Esophagus muscularis mucosa (tissue), 4 donors: ENCODE results near the gene PTGER1. TPM values are rescaled to one million over a fixed set of nuclear protein-coding genes. Genes with fewer than 3 reads are reported as not detected.

Experiments used
- DNase-seq: peaks from one replicate; pipeline ENCODE4 v3.0.0-alpha.2; 2017; ENCODE audit errors: extremely low spot score
- H3K27ac ChIP-seq, 4 donors: fragments of 200-600 bp; sonication (generic); replicated peaks in 1 of 4; 1 replicate in 3 of 4; 2 replicates in 1 of 4; pipeline ENCODE4 v1.5.1; 2016 to 2019; ENCODE audit warnings: mild to moderate bottlenecking in 1 of 4
- H3K27me3 ChIP-seq, 4 donors: fragments of 200-600 bp; sonication (generic); one replicate each; pipeline versions ENCODE4 v1.5.1 to v1.6.0; 2016 to 2019
- H3K36me3 ChIP-seq, 4 donors: fragments of 200-600 bp; sonication (generic); one replicate each; pipeline ENCODE4 v1.5.1; 2016 to 2019
- H3K4me1 ChIP-seq, 4 donors: fragments of 200-600 bp; sonication (generic); one replicate each; pipeline ENCODE4 v1.5.1; 2016 to 2019
- H3K4me3 ChIP-seq, 4 donors: fragments of 200-600 bp; sonication (generic); 1 replicate in 2 of 4; 2 replicates in 2 of 4; pipeline ENCODE4 v1.5.1; 2016 to 2019; ENCODE audit warnings: mild to moderate bottlenecking in 4 of 4, moderate library complexity in 1 of 4
- H3K9me3 ChIP-seq, 4 donors: fragments of 200-600 bp; sonication (generic); 1 replicate in 3 of 4; 2 replicates in 1 of 4; pipeline ENCODE4 v1.5.1; 2016 to 2019
- CTCF ChIP-seq, 3 experiments: fragments of 200-600 bp in 2 of 3; fragments of 450-650 bp in 1 of 3; sonication (generic) in 2 of 3; IDR thresholded peaks; one replicate each; pipeline ENCODE4 v1.5.1; 2017 to 2019; ENCODE audit warnings: antibody characterized with exemption in 3 of 3, mild to moderate bottlenecking in 2 of 3, moderate library complexity in 1 of 3
- EP300 ChIP-seq: sonication (generic); formaldehyde crosslinking; IDR thresholded peaks from one replicate; pipeline ENCODE4 v1.6.1; 2017; ENCODE audit warnings: antibody characterized with exemption
- POLR2A ChIP-seq: fragments of 450-650 bp; IDR thresholded peaks from one replicate; pipeline ENCODE4 v1.6.1; 2017; ENCODE audit warnings: antibody characterized with exemption, moderate library complexity, mild to moderate bottlenecking, low read depth
- POLR2AphosphoS5 ChIP-seq, 2 donors: sonication (generic); formaldehyde crosslinking; IDR thresholded peaks; one replicate each; pipeline ENCODE4 v1.6.1; 2017; ENCODE audit warnings: antibody characterized with exemption in 2 of 2
- WGBS: methylation state at CpG from one replicate; pipeline ENCODE4 v1.1.5; 2018; 5-methylcytosine and 5-hydroxymethylcytosine counted together
- intact Hi-C: fragments of 100-400 bp; cut with DNase I; formaldehyde crosslinking; loops from one replicate; pipeline ENCODE4 v1.15.1; 2023
- total RNA-seq, 4 donors: library from RNA; depleted of rRNA; stranded (reverse); fragments of >200 nt; gene quantifications; one replicate each; pipeline versions ENCODE4 v1.1.0 to v1.2.1, GENCODE V29; 2016

The PTGER1 gene
- total RNA-seq, 4 donors from 2014 or later: 0.80 to 1.8 (median 1.3) TPM; not detected in 1

- H3K9me3 ChIP-seq: no peaks in the 10 kb centered on the region
- no peak for TF ChIP-seq EP300
- no peak for TF ChIP-seq POLR2A
- TF ChIP-seq POLR2AphosphoS5 (IDR thresholded peaks at IDR 0.05): no peak
- peak in 1 of 3 experiments; percentile 9 for TF ChIP-seq CTCF (IDR thresholded peaks at IDR 0.05)
- peaks cover 38 to 61% (median 54%) of the 10 kb centered on the region in 4 donors for H3K4me1 ChIP-seq
- 8% methylated on average over 28 of the region's 85 CpGs for WGBS
- intact Hi-C loops: loop anchor here (2.0 to 5.0 kb wide), 2 partner anchors 14 to 39 kb away; partner anchors contain the start of gene DDX39A
- H3K27ac ChIP-seq: peak within 1 kb of the TSS; percentile 87 to 94 (median 90)
- H3K27me3 ChIP-seq: no peaks in the 10 kb centered on the region
- peak within 1 kb of the TSS; percentile 78 to 97 (median 92) for H3K4me3 ChIP-seq
- peaks cover 0 to 15% (median 6%) of the 10 kb centered on the region in 4 donors for H3K36me3 ChIP-seq
- no peak for DNase-seq
These were observed 42.2 kb downstream of the PTGER1 start, which contains the start of gene PKN1 for GRCh38 chr19:14432791-14433553. Gene PKN1, plus strand, starts transcription at chr19:14433306. Its CDS starts 216 bp downstream, at chr19:14433522.

GRCh38 chr19:14430712-14431111 is 44.4 kb downstream of the PTGER1 start:
- intact Hi-C loops: loop anchor here (5.0 kb wide), 1 partner anchor 42 kb away; no protein-coding TSS in a partner anchor
- peaks cover 0 to 3% (median 0%) of the 10 kb centered on the region in 4 donors for H3K36me3 ChIP-seq
- TF ChIP-seq CTCF (IDR thresholded peaks at IDR 0.05): no peak
- TF ChIP-seq POLR2A: no peak
- TF ChIP-seq EP300: no peak
- WGBS: 76% methylated on average over 3 of the region's 3 CpGs
- H3K4me1 ChIP-seq: peaks cover 29 to 39% (median 37%) of the 10 kb centered on the region in 4 donors
- no peak overlapping the region for H3K4me3 ChIP-seq
- H3K9me3 ChIP-seq: no peaks in the 10 kb centered on the region
- DNase-seq: no peak
- H3K27me3 ChIP-seq: no peaks in the 10 kb centered on the region
- H3K27ac ChIP-seq: no peak overlapping the region

- TF ChIP-seq POLR2A: no peak
- 82% methylated on average over 3 of the region's 4 CpGs for WGBS
- H3K4me1 ChIP-seq: peaks cover 14 to 21% (median 19%) of the 10 kb centered on the region in 4 donors
These were observed 46.2 kb downstream of the PTGER1 start for GRCh38 chr19:14428882-14429416.

GRCh38 chr19:14427461-14427860 is 47.7 kb downstream of the PTGER1 start:
- Histone ChIP-seq H3K27me3 (no peaks in the 10 kb centered on the region), H3K4me3 (no peak overlapping the region), H3K27ac (no peak overlapping the region), H3K9me3 (no peaks in the 10 kb centered on the region), H3K4me1 (peaks cover 8 to 11% (median 10%) of the 10 kb centered on the region in 4 donors), H3K36me3 (no peaks in the 10 kb centered on the region)
- WGBS: 77% methylated on average over 2 of the region's 2 CpGs
- intact Hi-C loops: no loop called here
- no peak for DNase-seq
- no peak for TF ChIP-seq CTCF (IDR thresholded peaks at IDR 0.05)
- no peak for TF ChIP-seq EP300
- TF ChIP-seq POLR2A: no peak
- no peak for TF ChIP-seq POLR2AphosphoS5 (IDR thresholded peaks at IDR 0.05)

More at GRCh38 chr19:14428882-14429416, 46.2 kb downstream of the PTGER1 start:
- no peak overlapping the region for H3K27ac ChIP-seq
- H3K4me3 ChIP-seq: no peak overlapping the region
- no peaks in the 10 kb centered on the region for H3K9me3 ChIP-seq
- no peaks in the 10 kb centered on the region for H3K27me3 ChIP-seq
- intact Hi-C loops: no loop called here
- no peak for DNase-seq
- H3K36me3 ChIP-seq: no peaks in the 10 kb centered on the region

- TF ChIP-seq POLR2AphosphoS5 (IDR thresholded peaks at IDR 0.05) (no peak), POLR2A (no peak), EP300 (no peak), CTCF (IDR thresholded peaks at IDR 0.05) (no peak)
- no peaks in the 10 kb centered on the region for H3K27me3 ChIP-seq
- intact Hi-C loops: no loop called here
- no peak overlapping the region for H3K4me3 ChIP-seq
- no peak for DNase-seq
- no peaks in the 10 kb centered on the region for H3K36me3 ChIP-seq
- no peaks in the 10 kb centered on the region for H3K4me1 ChIP-seq
- H3K27ac ChIP-seq: no peak overlapping the region
- 61% methylated on average over 7 of the region's 7 CpGs for WGBS
- H3K9me3 ChIP-seq: no peaks in the 10 kb centered on the region
These were observed 49.4 kb downstream of the PTGER1 start for GRCh38 chr19:14425696-14426138.
